Measurements from ENCODE around the gene ADAMTSL2. TPM values are rescaled to one million over a fixed set of nuclear protein-coding genes. Genes with fewer than 3 reads are reported as not detected.

Gene ADAMTSL2
- total and polyA plus RNA-seq, 2 of the 13 experiments (the other 11 are each of a cell fraction or from before 2014, with no cell fraction given), result 1.9 to 3.8 TPM

DNA sequence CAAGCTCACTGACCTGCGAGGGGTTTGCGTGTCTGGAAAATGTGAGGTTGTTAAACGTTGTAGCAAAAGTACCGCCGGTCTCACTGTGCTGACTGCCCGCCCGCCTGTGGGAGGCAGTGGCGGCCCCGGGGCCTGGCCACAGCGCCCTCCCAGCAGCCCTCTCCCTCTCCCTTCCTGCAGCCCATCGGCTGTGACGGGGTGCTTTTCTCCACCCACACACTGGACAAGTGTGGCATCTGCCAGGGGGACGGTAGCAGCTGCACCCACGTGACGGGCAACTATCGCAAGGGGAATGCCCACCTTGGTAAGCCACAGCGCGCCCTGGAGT, 6.2 kb downstream of the ADAMTSL2 start:
- no peaks in the 10 kb centered on the region for H3K79me2 ChIP-seq (ENCODE audit: insufficient read depth, low read length)
- intact Hi-C loops (cut with micrococcal nuclease; ENCODE audit: unreplicated experiment), result no loop called here
- no peak overlapping the region for H3K4me2 ChIP-seq (ENCODE audit: low read depth, low read length)
- no peaks in the 10 kb centered on the region for H3K9me3 ChIP-seq (ENCODE audit: low read length)
- H3K36me3 ChIP-seq (replicated peaks in 1 of 2; ENCODE audit: control insufficient read depth in 1 of 2, insufficient read depth in 2 of 2, low read length in 2 of 2), result no peaks in the 10 kb centered on the region; a peak in 1 of 5 replicates
- ChIA-PET CTCF (ENCODE audit: low intra/inter-chr PET ratio, low total read pairs) (no interaction called here), POLR2A (no interaction called here)
- no peak for DNase-seq (ENCODE audit: low spot score)
- BruUV-seq (replicated peaks), result no TSS peak
- H3K27me3 ChIP-seq (ENCODE audit: control insufficient read depth in 1 of 2, insufficient read depth in 2 of 2, low read length in 2 of 2), result no peaks in the 10 kb centered on the region
- H2AFZ ChIP-seq (ENCODE audit: low read length), result no peak overlapping the region
- FAIRE-seq, result no peak
- TF ChIP-seq, protein P1, sequence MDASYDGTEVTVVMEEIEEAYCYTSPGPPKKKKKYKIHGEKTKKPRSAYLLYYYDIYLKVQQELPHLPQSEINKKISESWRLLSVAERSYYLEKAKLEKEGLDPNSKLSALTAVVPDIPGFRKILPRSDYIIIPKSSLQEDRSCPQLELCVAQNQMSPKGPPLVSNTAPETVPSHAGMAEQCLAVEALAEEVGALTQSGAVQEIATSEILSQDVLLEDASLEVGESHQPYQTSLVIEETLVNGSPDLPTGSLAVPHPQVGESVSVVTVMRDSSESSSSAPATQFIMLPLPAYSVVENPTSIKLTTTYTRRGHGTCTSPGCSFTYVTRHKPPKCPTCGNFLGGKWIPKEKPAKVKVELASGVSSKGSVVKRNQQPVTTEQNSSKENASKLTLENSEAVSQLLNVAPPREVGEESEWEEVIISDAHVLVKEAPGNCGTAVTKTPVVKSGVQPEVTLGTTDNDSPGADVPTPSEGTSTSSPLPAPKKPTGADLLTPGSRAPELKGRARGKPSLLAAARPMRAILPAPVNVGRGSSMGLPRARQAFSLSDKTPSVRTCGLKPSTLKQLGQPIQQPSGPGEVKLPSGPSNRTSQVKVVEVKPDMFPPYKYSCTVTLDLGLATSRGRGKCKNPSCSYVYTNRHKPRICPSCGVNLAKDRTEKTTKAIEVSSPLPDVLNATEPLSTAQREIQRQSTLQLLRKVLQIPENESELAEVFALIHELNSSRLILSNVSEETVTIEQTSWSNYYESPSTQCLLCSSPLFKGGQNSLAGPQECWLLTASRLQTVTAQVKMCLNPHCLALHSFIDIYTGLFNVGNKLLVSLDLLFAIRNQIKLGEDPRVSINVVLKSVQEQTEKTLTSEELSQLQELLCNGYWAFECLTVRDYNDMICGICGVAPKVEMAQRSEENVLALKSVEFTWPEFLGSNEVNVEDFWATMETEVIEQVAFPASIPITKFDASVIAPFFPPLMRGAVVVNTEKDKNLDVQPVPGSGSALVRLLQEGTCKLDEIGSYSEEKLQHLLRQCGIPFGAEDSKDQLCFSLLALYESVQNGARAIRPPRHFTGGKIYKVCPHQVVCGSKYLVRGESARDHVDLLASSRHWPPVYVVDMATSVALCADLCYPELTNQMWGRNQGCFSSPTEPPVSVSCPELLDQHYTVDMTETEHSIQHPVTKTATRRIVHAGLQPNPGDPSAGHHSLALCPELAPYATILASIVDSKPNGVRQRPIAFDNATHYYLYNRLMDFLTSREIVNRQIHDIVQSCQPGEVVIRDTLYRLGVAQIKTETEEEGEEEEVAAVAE (CRISPR knock-in tag; IDR thresholded peaks at IDR 0.05; ENCODE audit: borderline replicate concordance), result no peak
- TF ChIP-seq ZBTB33 (CRISPR knock-in tag; IDR thresholded peaks at IDR 0.05), result peak; percentile 51; the same call in 1 of the 2 replicates
- ATAC-seq, result no peak
- in situ Hi-C loops (cut with HindIII; ENCODE audit: extremely low pct_ligation_motif_present, low pct_unique_long_range_greater_than_20kb), result loop anchor here (25.0 kb wide), 1 partner anchor 197 kb away; the partner anchor contains the start of gene SARDH
- WGBS (ENCODE audit: low lambda C conversion rate), result 91% methylated on average over 8 of the region's 18 CpGs
- H3K27ac ChIP-seq (ENCODE audit: extremely low read length, insufficient read depth, low read length), result no peak overlapping the region
- H3K4me3 ChIP-seq (replicated peaks in 1 of 3; ENCODE audit: insufficient read depth in 1 of 3, low read depth in 2 of 3, low read length in 3 of 3), result no peak overlapping the region
- 0 out of 2 replicates have a peak, but pooled peaks cover under 1% of the 10 kb centered on the region for H4K20me1 ChIP-seq (ENCODE audit: insufficient read depth, low read length)
- H3K9ac ChIP-seq (ENCODE audit: insufficient read depth, low read depth, low read length), result no peak overlapping the region
- H3K4me1 ChIP-seq (ENCODE audit: insufficient read depth, low read length), result peaks cover 3% of the 10 kb centered on the region; the same call in 1 of the 2 replicates
